ENCODE measurements around the gene PIP5K1C.
"Not testable (repeated sequence)": the region's sequence is repeated elsewhere in the genome, so short reads cannot be mapped to it uniquely, and the experiment has no call there.

- TF ChIP-seq CTCF (conservative IDR thresholded peaks at IDR 0.05; ENCODE audit: low read depth, low read length); EZH2 (IDR thresholded peaks at IDR 0.05; ENCODE audit: borderline replicate concordance, low read depth, low read length, poor library complexity, severe bottlenecking): not testable (repeated sequence)
Measured at GRCh38 chr19:3628766-3629165, 71.5 kb downstream of the PIP5K1C start.
